Epidermal melanocyte (primary cell): Measurements from ENCODE around the gene SPOUT1.

ENCODE experiments used
- DNase-seq: peaks from one replicate; pipeline ENCODE4 v3.0.0; 2011; ENCODE audit warnings: low spot score; ENCODE audit not compliant: insufficient read length

Gene SPOUT1

DNA sequence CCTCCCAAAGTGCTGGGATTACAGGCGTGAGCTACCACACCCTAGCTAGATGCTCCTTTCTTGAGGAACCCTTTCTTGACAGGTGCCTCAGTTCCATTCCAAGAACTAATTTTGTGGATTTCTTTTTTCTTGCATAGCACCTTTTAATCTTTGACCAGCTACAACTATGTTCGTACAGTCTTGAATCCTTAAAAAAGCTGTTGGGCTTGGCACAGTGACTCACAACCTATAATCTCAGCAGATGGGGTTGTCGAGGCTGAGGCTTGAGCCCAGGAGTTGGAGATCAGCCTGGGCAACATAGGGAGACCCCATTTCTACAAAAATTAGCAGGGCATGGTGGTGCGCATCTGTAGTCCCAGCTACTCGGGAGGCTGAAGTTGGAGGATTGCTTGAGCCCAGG lies 56.5 kb downstream of the SPOUT1 start:
- DNase-seq, result no peak

DNA sequence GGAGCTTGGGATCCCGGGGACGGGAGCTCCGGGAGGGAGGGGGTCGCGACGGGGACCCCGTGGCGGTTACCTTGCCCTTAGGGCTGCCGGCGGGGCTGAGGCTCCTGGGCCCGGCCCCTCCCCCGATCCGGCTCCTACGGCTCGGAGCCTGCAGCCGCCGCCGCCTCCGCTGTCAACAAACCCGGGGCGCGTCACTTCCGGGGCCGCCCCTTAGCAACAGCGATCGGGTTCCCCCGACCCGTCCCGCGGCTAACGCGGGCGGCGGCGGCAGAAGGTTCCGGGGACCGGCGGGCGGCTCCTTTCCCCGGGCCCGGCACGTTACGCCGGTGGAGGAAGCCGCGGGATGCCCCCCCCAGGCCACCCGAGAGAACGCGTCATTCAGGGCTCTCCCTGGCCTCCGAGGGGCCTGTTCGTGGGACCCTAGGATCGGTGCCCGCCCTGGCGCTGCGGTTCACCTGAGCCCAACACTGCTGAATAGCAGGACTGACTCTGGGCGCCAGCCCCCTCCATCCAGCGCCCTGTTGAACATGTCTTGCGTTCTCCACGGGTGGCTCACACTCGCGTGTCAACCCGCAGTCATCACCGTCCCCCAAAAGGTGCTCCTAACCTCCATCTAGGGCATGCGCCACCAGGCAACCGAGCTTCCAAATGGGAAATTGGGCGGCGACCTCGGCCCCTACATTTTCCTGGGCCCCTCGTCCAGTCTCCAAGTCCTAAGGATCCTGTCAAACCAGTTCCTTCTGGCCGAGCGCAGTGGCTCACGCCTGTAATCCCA lies 57.7 kb downstream of the SPOUT1 start, which contains the start of gene ZER1:
Gene ZER1, minus strand, starts transcription at position 183 of the 775 bp plus-strand sequence. CDS start 16,362 bp downstream, outside the sequence.
- DNase-seq, result peak; percentile 99

DNA sequence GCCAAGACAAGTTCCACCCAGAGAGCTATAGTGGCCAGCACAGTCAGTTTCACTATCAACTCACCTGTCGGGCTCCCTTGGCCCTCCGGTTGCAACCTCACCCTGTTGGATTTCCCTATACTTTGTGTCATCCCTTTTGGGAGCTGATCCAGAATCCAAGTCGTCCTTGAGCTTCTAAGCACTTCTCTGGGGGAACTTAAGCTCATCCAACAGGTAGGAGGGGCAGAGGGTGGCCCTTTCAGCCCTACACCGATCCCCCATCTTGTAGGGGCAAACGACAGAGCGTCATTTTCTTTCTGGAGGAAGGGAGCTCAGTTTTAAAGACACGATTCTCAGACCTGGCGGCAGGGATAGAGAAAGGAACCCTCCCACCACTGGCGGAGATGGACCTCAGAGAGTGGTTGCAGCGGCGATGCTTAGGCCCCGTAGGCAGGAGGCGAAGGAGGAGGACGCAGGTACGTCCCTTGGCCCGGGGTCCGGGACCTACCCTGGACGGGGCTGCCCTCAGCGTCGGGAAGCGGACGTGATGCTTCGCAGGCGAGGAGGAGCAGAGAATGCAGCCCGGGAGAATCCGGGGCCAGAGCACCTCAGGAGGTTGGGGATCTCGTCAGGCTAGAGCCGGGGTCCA lies 58.4 kb downstream of the SPOUT1 start:
- DNase-seq, result peak; percentile 50

DNA sequence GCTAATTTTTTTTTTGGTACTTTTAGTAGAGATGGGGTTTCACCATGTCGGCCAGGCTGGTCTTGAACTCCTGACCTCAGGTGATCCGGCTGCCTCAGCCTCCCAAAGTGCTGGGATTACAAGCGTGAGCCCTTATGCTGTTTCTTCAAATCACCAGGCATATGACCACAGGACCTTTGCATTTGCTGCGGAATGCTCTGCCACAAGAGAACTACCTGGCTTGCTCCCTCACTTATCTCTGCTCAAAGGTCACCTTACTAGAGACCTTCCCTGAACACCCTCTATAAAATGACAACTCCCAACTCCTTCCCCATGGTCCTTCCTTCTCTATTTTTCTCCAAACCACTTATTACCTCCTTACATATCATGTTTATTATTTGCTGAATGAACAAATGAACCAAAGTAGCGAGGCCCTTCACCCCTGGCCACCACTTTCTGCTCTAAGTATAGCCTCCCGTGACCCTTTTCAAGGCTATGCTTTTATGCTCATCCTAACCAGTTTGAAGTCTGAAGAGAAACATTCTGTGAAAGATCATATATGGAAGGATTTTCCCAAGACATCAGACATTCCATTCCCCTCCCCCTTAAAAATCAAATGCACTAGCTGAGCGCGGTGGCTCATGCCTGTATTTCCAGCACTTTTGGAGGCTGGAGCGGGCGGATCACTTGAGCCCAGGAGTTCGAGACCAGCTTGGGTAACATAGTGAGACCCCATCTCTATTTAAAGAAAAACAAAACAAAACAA lies 59.1 kb downstream of the SPOUT1 start:
- no peak for DNase-seq
